Right lobe of liver (tissue), 6 donors: ENCODE measurements around the gene TMEM158. TPM values are rescaled to one million over a fixed set of nuclear protein-coding genes. Genes with fewer than 3 reads are reported as not detected.

Source experiments
- ATAC-seq, 4 donors: fragments of 200-7000 bp; cut with Tn5 transposase; one replicate each; pipeline ENCODE4 v1.9.1; 2020; ENCODE audit warnings: mild to moderate bottlenecking in 4 of 4, moderate library complexity in 4 of 4
- DNase-seq, 3 donors: peaks; one replicate each; pipeline ENCODE4 v3.0.0-alpha.2; 2020
- H3K27ac ChIP-seq, 3 donors: fragments of 200-600 bp; one replicate each; pipeline ENCODE4 v1.8.0; 2022
- H3K27me3 ChIP-seq, 2 donors: fragments of 200-600 bp; one replicate each; pipeline ENCODE4 v1.8.0; 2022
- H3K36me3 ChIP-seq, 4 donors: fragments of 200-600 bp; sonication (generic) in 1 of 4; one replicate each; pipeline versions ENCODE4 v1.5.1 to v1.8.0; 2017 to 2022; ENCODE audit warnings: control low read depth in 1 of 4
- H3K4me1 ChIP-seq, 4 donors: fragments of 200-600 bp; sonication (generic) in 1 of 4; one replicate each; pipeline versions ENCODE4 v1.5.1 to v1.8.0; 2017 to 2022; ENCODE audit warnings: control low read depth in 1 of 4
- H3K4me3 ChIP-seq, 3 donors: fragments of 200-600 bp; one replicate each; pipeline ENCODE4 v1.8.0; 2022
- H3K9me3 ChIP-seq, 4 donors: fragments of 200-600 bp; sonication (generic) in 1 of 4; one replicate each; pipeline versions ENCODE4 v1.5.1 to v1.8.0; 2017 to 2022; ENCODE audit warnings: control low read depth in 1 of 4
- CTCF ChIP-seq, 4 donors: fragments of 200-600 bp in 3 of 4; fragments of 450-650 bp in 1 of 4; IDR thresholded peaks; one replicate each; pipeline versions ENCODE4 v1.5.1 to v1.8.0; 2016 to 2022; ENCODE audit warnings: antibody characterized with exemption in 4 of 4, mild to moderate bottlenecking in 2 of 4
- POLR2A ChIP-seq: fragments of 450-650 bp; IDR thresholded peaks from one replicate; pipeline ENCODE4 v1.6.1; 2017; ENCODE audit warnings: antibody characterized with exemption, mild to moderate bottlenecking
- WGBS: methylation state at CpG from one replicate; pipeline ENCODE4 v1.1.6; 2018; ENCODE audit warnings: low coverage, low lambda C conversion rate; ENCODE audit not compliant: insufficient coverage; ENCODE audit errors: missing lambda C conversion rate; 5-methylcytosine and 5-hydroxymethylcytosine counted together
- intact Hi-C, 2 donors: fragments of 100-400 bp; cut with DNase I; formaldehyde crosslinking; loops; one replicate each; pipeline versions ENCODE4 v1.11.2 to v1.14.1; 2022
- long read RNA-seq: library from polyadenylated mRNA; unstranded; transcript quantifications from one replicate; pipeline ENCODE4 v2.0.0, GENCODE V29; 2019
- total RNA-seq, 6 experiments: library from RNA; depleted of rRNA in 2 of 6; stranded (reverse); fragments of >200 nt in 2 of 6; fragmentation: NEBNext Ultra II Directional in 3 of 6; extraction: Animal tissue kit (Norgen Biotek cat#: 25700) in 3 of 6; gene quantifications; one replicate each; pipeline versions ENCODE4 v1.1.0 to v1.2.4, GENCODE V29; 2016 to 2023
- donor health status: DM: no; HTN: yes; CAD: no.
- donor health status: DM: no; HTN: no; CAD: no.
- donor health status: DM: no; HTN: no; CAD: no.
- donor health status: DM: no; HTN: yes; CAD: no.
- donor health status: DM: no; HTN: yes; CAD: no.

TMEM158 gene
- 1 to 10 TPM in 1 of 6 experiments, under 1 TPM in 3, not detected in 2; 0.21 to 1.0 (median 0.57) TPM for total RNA-seq
- long read RNA-seq: 0 reads

- H3K36me3 ChIP-seq: no peaks in the 10 kb centered on the region
- 8% methylated on average over 8 of the region's 63 CpGs for WGBS
- TF ChIP-seq POLR2A: no peak
- TF ChIP-seq CTCF (IDR thresholded peaks at IDR 0.05): no peak
- DNase-seq: peak; percentile 89 to 92 (median 90)
- H3K9me3 ChIP-seq: no peaks in the 10 kb centered on the region
- intact Hi-C loops: loop anchor here (10.0 kb wide), 2 partner anchors 268 to 278 kb away; no protein-coding TSS in a partner anchor
- H3K4me3 ChIP-seq: peak within 1 kb of the TSS; percentile 26 to 54 (median 49)
- H3K27ac ChIP-seq: no peak within 1 kb of the TSS
- H3K27me3 ChIP-seq: peaks cover 0 to 8% of the 10 kb centered on the region in 2 donors
- H3K4me1 ChIP-seq: peaks cover 0 to 5% (median 0%) of the 10 kb centered on the region in 4 donors
- peak; percentile 93 to 96 (median 95) for ATAC-seq
These were observed at the start of gene TMEM158 for GRCh38 chr3:45226206-45226915. Gene TMEM158, minus strand, starts transcription at chr3:45226287. Its CDS starts 260 bp downstream, at chr3:45226027.

- 26% methylated on average over 5 of the region's 5 CpGs for WGBS
- intact Hi-C loops: no loop called here
- TF ChIP-seq POLR2A: no peak
- TF ChIP-seq CTCF (IDR thresholded peaks at IDR 0.05): no peak
- ATAC-seq (no peak), DNase-seq (no peak)
- no peaks in the 10 kb centered on the region for H3K27me3 ChIP-seq
- H3K4me3 ChIP-seq: no peak overlapping the region
- H3K9me3 ChIP-seq: no peaks in the 10 kb centered on the region
- H3K4me1 ChIP-seq: no peaks in the 10 kb centered on the region
- no peak overlapping the region for H3K27ac ChIP-seq
- no peaks in the 10 kb centered on the region for H3K36me3 ChIP-seq
These were observed 49.1 kb upstream of the TMEM158 start for GRCh38 chr3:45275006-45275704.

GRCh38 chr3:45273681-45274515 lies 47.8 kb upstream of the TMEM158 start:
- Histone ChIP-seq H3K36me3 (no peaks in the 10 kb centered on the region), H3K4me1 (no peaks in the 10 kb centered on the region), H3K9me3 (no peaks in the 10 kb centered on the region), H3K27me3 (no peaks in the 10 kb centered on the region), H3K4me3 (no peak overlapping the region), H3K27ac (no peak overlapping the region)
- TF ChIP-seq POLR2A: no peak
- no peak for TF ChIP-seq CTCF (IDR thresholded peaks at IDR 0.05)
- no peak for DNase-seq
- WGBS: 49% methylated on average over 2 of the region's 4 CpGs
- ATAC-seq: peak in 2 of 4 donors; percentile 18 to 43
- intact Hi-C loops: no loop called here

GRCh38 chr3:45272828-45273470 lies 46.9 kb upstream of the TMEM158 start:
- no peak for TF ChIP-seq POLR2A
- no peak for TF ChIP-seq CTCF (IDR thresholded peaks at IDR 0.05)
- Histone ChIP-seq H3K4me1 (no peaks in the 10 kb centered on the region), H3K9me3 (no peaks in the 10 kb centered on the region), H3K4me3 (no peak overlapping the region), H3K36me3 (no peaks in the 10 kb centered on the region), H3K27me3 (no peaks in the 10 kb centered on the region), H3K27ac (no peak overlapping the region)
- ATAC-seq (no peak), DNase-seq (no peak)
- WGBS: 59% methylated on average over 6 of the region's 6 CpGs
- intact Hi-C loops: no loop called here
